ENCODE measurements around the gene KCTD10.

GRCh38 chr12:109500406-109501185 is 23.5 kb upstream of the KCTD10 start:
- TF ChIP-seq SRSF9 (IDR thresholded peaks at IDR 0.05; ENCODE audit: borderline replicate concordance, low read depth, low read length) (no peak), MAX (CRISPR knock-in tag; IDR thresholded peaks at IDR 0.05) (no peak), RNF219 (CRISPR knock-in tag; IDR thresholded peaks at IDR 0.05) (no peak), CTCF (IDR thresholded peaks at IDR 0.05 in 2 of 3, conservative IDR thresholded peaks at IDR 0.05 in 1 of 3; ENCODE audit: insufficient read depth in 2 of 3, low read depth in 1 of 3, low read length in 3 of 3) (no peak)
